GM18520 (cell line): ENCODE measurements around the gene VPS52.

Experiments
- ATAC-seq: cut with Tn5 transposase; IDR thresholded peaks from one replicate; pipeline ENCODE4 v1.9.1; 2021; ENCODE audit not compliant: unreplicated experiment

The VPS52 gene

DNA sequence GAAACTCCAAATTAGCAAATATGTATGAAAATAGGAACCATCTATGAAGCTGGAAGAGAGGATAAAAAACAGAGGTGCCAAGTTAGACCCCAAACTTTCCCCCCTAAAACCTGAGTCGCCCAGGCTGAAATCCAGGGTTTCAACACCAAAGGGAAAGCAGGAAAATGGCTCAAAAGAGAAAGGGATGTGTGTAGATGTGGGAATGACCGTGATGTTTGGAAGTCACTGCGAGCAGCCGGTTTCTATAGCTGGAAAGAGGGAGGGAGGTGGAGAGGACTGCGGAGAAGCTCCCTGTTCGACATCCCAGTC, 58.9 kb downstream of the VPS52 start:
- ATAC-seq, result no peak

GRCh38 chr6:33211666-33212422, 59.8 kb downstream of the VPS52 start:
- ATAC-seq, result no peak

DNA sequence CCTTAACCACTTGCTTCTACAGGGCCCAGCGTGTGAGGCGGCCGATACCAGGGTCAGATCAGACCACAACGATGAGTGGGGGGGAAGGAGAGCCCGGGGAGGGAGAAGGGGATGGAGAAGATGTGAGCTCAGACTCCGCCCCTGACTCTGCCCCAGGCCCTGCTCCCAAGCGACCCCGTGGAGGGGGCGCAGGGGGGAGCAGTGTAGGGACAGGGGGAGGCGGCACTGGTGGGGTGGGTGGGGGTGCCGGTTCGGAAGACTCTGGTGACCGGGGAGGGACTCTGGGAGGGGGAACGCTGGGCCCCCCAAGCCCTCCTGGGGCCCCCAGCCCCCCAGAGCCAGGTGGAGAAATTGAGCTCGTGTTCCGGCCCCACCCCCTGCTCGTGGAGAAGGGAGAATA, 60.5 kb downstream of the VPS52 start:
- ATAC-seq, result no peak

DNA sequence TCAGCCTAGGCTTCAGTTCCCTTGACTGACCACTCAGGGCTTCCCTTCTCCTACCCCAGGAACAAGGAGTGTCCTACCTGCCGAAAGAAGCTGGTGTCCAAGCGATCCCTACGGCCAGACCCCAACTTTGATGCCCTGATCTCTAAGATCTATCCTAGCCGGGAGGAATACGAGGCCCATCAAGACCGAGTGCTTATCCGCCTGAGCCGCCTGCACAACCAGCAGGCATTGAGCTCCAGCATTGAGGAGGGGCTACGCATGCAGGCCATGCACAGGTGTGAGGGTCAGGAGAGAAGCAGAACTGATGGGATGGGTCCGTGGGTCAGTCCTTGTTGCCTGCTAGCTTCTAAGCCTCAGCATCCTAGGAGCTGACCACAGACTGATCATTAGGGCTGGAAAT, 61.8 kb downstream of the VPS52 start:
- ATAC-seq, result no peak

- no peak for ATAC-seq
These were observed 63.3 kb downstream of the VPS52 start, which contains the start of gene RING1 for GRCh38 chr6:33208091-33208967. Gene RING1, plus strand, starts transcription at chr6:33208500. Its CDS starts 323 bp downstream, at chr6:33208823.

- ATAC-seq, result no peak
These were observed 64.1 kb downstream of the VPS52 start for GRCh38 chr6:33207552-33208090.

DNA sequence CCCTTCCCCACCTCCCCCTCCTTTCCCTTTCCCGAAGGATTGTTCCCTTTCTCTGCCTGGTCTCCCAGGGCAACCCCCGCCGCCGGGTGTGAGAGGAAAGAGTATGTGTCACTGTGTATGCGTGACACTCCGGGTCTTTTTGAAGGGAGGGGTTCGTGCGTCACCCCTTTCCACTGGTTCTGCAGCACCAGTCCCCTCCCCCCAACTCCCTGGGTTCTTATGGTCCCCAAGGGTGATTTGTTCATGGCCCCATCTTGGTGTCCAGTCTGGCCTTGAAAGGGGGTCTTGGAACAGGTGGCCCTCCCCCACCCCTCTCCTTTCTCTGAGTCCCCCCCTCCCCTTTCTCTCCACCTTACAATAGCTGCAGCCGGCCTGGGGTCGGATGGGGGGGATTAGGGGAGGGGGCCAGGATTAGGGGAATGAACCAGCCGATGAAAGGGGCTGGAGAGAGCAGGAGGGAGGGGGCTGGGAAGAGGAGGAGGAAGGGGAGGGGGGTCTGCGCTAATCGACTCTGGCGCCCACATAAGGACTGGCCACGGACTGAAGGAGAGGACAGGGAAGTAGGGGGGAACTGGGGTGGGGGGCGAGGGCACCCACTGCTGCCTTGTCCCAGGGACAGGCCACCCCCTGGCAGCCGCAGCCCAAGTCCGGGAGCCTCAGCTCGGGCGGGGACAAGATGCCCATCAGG, 64.7 kb downstream of the VPS52 start:
- no peak for ATAC-seq

- no peak for ATAC-seq
These were observed 65.4 kb downstream of the VPS52 start for GRCh38 chr6:33206027-33206863.

GRCh38 chr6:33205191-33206026, 66.3 kb downstream of the VPS52 start:
- ATAC-seq, result no peak

GRCh38 chr6:33204415-33205190, 67.1 kb downstream of the VPS52 start, which contains the start of gene HSD17B8:
Gene HSD17B8, plus strand, starts transcription at chr6:33204655. Its CDS starts 14 bp downstream, at chr6:33204669.
- ATAC-seq, result peak; percentile 40

DNA sequence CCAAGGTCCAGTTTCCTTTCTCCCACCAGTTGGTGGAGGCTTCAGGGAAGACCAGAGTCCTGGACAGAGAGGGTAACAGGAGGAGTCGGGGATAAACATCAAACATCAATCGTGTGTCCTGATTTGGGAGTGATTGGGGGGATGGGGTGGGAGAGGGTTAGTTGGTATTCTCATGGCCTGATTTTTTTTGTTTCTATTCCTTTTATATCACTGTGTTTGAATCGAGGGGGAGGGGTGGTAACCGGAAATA, 67.6 kb downstream of the VPS52 start:
- no peak for ATAC-seq

DNA sequence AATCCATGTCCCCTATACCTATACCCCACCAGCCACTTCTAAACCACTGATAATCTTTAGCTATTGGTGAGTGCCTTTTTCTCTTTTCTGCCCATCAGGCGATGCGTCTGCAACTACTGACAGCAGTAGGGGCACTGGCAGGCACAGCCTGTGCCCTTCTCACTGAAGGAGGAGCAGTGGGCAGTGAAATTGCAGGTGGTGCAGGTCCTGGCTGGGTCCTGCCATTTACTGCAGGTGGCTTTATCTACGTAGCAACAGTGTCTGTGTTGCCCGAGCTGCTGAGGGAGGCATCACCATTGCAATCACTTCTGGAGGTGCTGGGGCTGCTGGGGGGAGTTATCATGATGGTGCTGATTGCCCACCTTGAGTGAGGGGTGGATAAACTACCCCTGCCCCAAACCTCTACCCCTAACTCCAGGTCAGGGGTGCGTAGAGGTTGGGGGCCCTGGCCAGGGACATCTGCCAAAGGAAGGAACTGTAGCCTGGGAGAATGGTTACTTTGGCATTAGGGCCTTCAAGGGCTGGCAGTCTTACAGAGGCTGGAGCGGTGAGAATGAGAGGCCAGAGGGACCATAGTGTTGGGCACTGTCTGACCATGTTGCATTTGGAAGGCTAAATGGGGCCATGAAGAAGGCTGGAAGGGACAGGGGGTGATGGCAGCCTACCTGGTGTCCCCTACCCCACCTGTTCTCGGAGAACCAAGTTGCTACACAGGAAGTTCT, 68.1 kb downstream of the VPS52 start:
- ATAC-seq, result no peak

- no peak for ATAC-seq
These were observed 68.9 kb downstream of the VPS52 start for GRCh38 chr6:33202799-33203198.

DNA sequence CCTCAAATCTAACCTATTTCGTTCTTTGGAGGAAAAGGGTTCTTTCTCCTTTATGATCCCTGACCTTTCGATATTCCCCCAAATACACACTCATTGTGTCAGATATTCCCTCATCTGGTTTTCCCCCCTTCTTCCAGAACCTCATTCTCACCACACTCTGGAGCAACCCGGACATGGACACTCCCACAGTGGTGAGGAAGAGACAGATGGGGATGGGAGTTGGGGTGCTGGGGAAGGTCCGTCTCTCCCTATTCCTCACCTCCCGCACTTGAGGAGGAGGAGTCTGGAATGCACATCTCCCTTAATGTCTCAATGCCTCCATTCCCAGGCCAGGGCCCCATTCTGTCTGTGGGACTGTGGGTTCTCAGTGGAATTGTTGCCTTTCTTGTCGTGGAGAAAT, 69.7 kb downstream of the VPS52 start:
- ATAC-seq, result no peak

GRCh38 chr6:33201147-33201545, 70.5 kb downstream of the VPS52 start:
- ATAC-seq, result no peak
